ENCODE results near the gene SLC34A1. TPM values are rescaled to one million over a fixed set of nuclear protein-coding genes. Genes with fewer than 3 reads are reported as not detected.
A peak's percentile ranks its signal among the peaks of the same experiment; 100 is the strongest.

The SLC34A1 gene
- total and polyA plus RNA-seq, 2 of the 13 experiments (the other 11 are each of a cell fraction or from before 2014, with no cell fraction given): 0.03 to 0.20 TPM

DNA sequence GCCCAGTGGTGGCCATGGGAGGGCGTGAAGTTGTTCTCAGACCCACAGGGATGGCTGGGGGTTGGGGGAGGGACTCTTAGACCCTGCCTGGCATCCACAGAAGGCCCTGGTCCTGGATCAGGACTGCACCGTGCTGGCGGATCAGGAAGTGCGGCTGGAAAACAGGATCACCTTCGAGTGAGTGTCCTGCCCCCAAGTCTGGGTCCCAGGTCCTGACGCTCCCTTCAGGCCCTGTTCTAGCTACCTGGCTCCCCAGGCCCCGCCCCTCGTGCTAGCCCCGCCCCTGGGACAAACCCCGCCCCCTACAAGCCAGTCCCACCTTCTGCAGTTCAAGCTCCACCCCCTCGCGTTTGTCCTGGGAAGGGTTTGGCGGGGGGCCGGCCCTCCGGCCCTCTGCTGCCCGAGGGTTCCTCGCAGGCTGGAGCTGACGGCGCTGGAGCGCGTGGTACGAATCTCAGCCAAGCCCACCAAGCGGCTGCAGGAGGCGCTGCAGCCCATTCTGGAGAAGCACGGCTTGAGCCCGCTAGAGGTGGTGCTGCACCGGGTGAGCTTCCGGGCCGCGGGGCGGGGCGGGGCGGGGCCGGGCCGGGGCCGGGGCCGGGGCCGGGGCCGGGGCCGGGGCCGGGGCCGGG, 13.6 kb upstream of the SLC34A1 start (continued):
- TF ChIP-seq FOXK1 (CRISPR knock-in tag; IDR thresholded peaks at IDR 0.05; ENCODE audit: borderline replicate concordance, low read depth) (no peak), MATR3 (CRISPR knock-in tag; IDR thresholded peaks at IDR 0.05) (no peak), ELF4 (CRISPR knock-in tag; IDR thresholded peaks at IDR 0.05; ENCODE audit: borderline replicate concordance) (no peak), ZNF773 (CRISPR knock-in tag; IDR thresholded peaks at IDR 0.05; ENCODE audit: borderline replicate concordance) (no peak), ZBTB7A (CRISPR knock-in tag; IDR thresholded peaks at IDR 0.05) (peak; percentile 64; the same call in 1 of the 2 replicates), ZNF879 (CRISPR knock-in tag; IDR thresholded peaks at IDR 0.05) (no peak), ZNF441 (CRISPR knock-in tag; IDR thresholded peaks at IDR 0.05; ENCODE audit: borderline replicate concordance) (no peak), JARID2 (CRISPR knock-in tag; IDR thresholded peaks at IDR 0.05; ENCODE audit: insufficient replicate concordance) (no peak), TBX2 (CRISPR knock-in tag; IDR thresholded peaks at IDR 0.05; ENCODE audit: borderline replicate concordance) (no peak), ZNF619 (CRISPR knock-in tag; IDR thresholded peaks at IDR 0.05) (no peak), YEATS4 (CRISPR knock-in tag; IDR thresholded peaks at IDR 0.05; ENCODE audit: borderline replicate concordance) (peak; percentile 74; the same call in 1 of the 2 replicates), ZNF781 (CRISPR knock-in tag; IDR thresholded peaks at IDR 0.05; ENCODE audit: borderline replicate concordance, not compliant biosample characterization) (no peak), ZNF775 (CRISPR knock-in tag; IDR thresholded peaks at IDR 0.05; ENCODE audit: borderline replicate concordance) (no peak), MYPOP (CRISPR knock-in tag; IDR thresholded peaks at IDR 0.05) (0 out of 2 replicates have a peak, but pooled peaks have one; percentile 54), SMARCE1 (IDR thresholded peaks at IDR 0.05; ENCODE audit: borderline replicate concordance) (no peak), ZBTB42 (CRISPR knock-in tag; IDR thresholded peaks at IDR 0.05) (no peak), HOXA9 (CRISPR knock-in tag; IDR thresholded peaks at IDR 0.05; ENCODE audit: borderline replicate concordance) (0 out of 2 replicates have a peak, but pooled peaks have one; percentile 22), ZFY (CRISPR knock-in tag; IDR thresholded peaks at IDR 0.05) (no peak), ZNF703 (CRISPR knock-in tag; IDR thresholded peaks at IDR 0.05; ENCODE audit: borderline replicate concordance) (no peak), ISX (CRISPR knock-in tag; conservative IDR thresholded peaks at IDR 0.05) (no peak)
- TF ChIP-seq, protein P1, sequence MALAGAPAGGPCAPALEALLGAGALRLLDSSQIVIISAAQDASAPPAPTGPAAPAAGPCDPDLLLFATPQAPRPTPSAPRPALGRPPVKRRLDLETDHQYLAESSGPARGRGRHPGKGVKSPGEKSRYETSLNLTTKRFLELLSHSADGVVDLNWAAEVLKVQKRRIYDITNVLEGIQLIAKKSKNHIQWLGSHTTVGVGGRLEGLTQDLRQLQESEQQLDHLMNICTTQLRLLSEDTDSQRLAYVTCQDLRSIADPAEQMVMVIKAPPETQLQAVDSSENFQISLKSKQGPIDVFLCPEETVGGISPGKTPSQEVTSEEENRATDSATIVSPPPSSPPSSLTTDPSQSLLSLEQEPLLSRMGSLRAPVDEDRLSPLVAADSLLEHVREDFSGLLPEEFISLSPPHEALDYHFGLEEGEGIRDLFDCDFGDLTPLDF (CRISPR knock-in tag; IDR thresholded peaks at IDR 0.05): no peak
- TF ChIP-seq, protein P2, sequence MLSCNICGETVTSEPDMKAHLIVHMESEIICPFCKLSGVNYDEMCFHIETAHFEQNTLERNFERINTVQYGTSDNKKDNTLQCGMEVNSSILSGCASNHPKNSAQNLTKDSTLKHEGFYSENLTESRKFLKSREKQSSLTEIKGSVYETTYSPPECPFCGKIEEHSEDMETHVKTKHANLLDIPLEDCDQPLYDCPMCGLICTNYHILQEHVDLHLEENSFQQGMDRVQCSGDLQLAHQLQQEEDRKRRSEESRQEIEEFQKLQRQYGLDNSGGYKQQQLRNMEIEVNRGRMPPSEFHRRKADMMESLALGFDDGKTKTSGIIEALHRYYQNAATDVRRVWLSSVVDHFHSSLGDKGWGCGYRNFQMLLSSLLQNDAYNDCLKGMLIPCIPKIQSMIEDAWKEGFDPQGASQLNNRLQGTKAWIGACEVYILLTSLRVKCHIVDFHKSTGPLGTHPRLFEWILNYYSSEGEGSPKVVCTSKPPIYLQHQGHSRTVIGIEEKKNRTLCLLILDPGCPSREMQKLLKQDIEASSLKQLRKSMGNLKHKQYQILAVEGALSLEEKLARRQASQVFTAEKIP (CRISPR knock-in tag; IDR thresholded peaks at IDR 0.05; ENCODE audit: borderline replicate concordance): no peak
- TF ChIP-seq, protein P3, sequence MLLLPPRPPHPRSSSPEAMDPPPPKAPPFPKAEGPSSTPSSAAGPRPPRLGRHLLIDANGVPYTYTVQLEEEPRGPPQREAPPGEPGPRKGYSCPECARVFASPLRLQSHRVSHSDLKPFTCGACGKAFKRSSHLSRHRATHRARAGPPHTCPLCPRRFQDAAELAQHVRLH (CRISPR knock-in tag; IDR thresholded peaks at IDR 0.05; ENCODE audit: borderline replicate concordance, low read depth): peak; percentile 73; the same call in 1 of the 2 replicates
